H1 (cell line): ENCODE measurements around the gene RAD51B. TPM values are rescaled to one million over a fixed set of nuclear protein-coding genes. Genes with fewer than 3 reads are reported as not detected.

Source experiments
- CTCF ChIA-PET: fragments of 300-600 bp; sonication (Branson Sonifier 250); formaldehyde crosslinking; loops from one replicate; lab custom pipeline; 2021; ENCODE audit not compliant: partially characterized antibody; lab: Charles Lee
- POLR2A ChIA-PET: fragments of 300-600 bp; sonication (Branson Sonifier 250); formaldehyde crosslinking; loops from one replicate; lab custom pipeline; 2021; ENCODE audit warnings: inconsistent platforms; ENCODE audit not compliant: partially characterized antibody; lab: Charles Lee
- DNase-seq, 2 experiments: peaks; one replicate each; pipeline versions ENCODE4 v3.0.0 to v3.0.0-alpha.2; 2010 to 2022; ENCODE audit warnings: low spot score in 2 of 2, low read depth in 1 of 2, mixed read lengths in 1 of 2
- FAIRE-seq: peaks from 2 replicates; lab custom pipeline; 2011; peaks lifted over from hg19 to GRCh38; lab: Jason Lieb, UNC
- H2AFZ ChIP-seq: 2 replicates; pipeline ENCODE4 v1.8.1; 2012; ENCODE audit warnings: low read length, inconsistent platforms
- H2AK5ac ChIP-seq: 2 replicates; pipeline ENCODE4 v1.6.1; 2013; ENCODE audit warnings: low read depth, low read length
- H2BK120ac ChIP-seq: replicated peaks from 2 replicates; pipeline ENCODE3; 2013; ENCODE audit warnings: low read depth, low read length, inconsistent platforms
- H2BK12ac ChIP-seq: 2 replicates; pipeline ENCODE4 v1.6.1; 2013; ENCODE audit warnings: low read depth, low read length
- H2BK15ac ChIP-seq: 2 replicates; pipeline ENCODE4 v1.6.1; 2013; ENCODE audit warnings: low read length
- H2BK20ac ChIP-seq: 2 replicates; pipeline ENCODE4 v1.6.1; 2013; ENCODE audit warnings: low read length
- H2BK5ac ChIP-seq: 2 replicates; pipeline ENCODE4 v1.6.1; 2013; ENCODE audit warnings: low read depth, low read length
- H3K14ac ChIP-seq: 2 replicates; pipeline ENCODE4 v1.6.1; 2013; ENCODE audit warnings: inconsistent platforms; ENCODE audit not compliant: insufficient read length
- H3K18ac ChIP-seq: 2 replicates; pipeline ENCODE4 v1.6.1; 2013; ENCODE audit warnings: low read length; ENCODE audit errors: extremely low read depth
- H3K23ac ChIP-seq: 2 replicates; pipeline ENCODE4 v1.6.1; 2013; ENCODE audit warnings: inconsistent platforms; ENCODE audit not compliant: insufficient read length
- H3K23me2 ChIP-seq: 2 replicates; pipeline ENCODE4 v1.6.1; 2013; ENCODE audit warnings: low read depth, low read length
- H3K27ac ChIP-seq: 2 replicates; pipeline ENCODE4 v1.6.1; 2011; ENCODE audit warnings: low read depth, low read length, inconsistent platforms
- H3K27me3 ChIP-seq, 4 experiments: replicated peaks in 1 of 4; 1 replicate in 1 of 4; 2 replicates in 3 of 4; pipeline versions ENCODE4 v1.6.1 to v1.8.1; 2011 to 2013; ENCODE audit warnings: low read length in 3 of 4, mild to moderate bottlenecking in 3 of 4, inconsistent platforms in 2 of 4, mixed read lengths in 2 of 4, moderate library complexity in 1 of 4; ENCODE audit not compliant: control insufficient read depth in 3 of 4, insufficient read depth in 3 of 4; ENCODE audit errors: extremely low read depth in 1 of 4
- H3K36me3 ChIP-seq, 4 experiments: 2 replicates each; pipeline versions ENCODE4 v1.6.1 to v1.8.1; 2011 to 2013; ENCODE audit warnings: mild to moderate bottlenecking in 4 of 4, low read length in 3 of 4, moderate library complexity in 2 of 4, control low read depth in 1 of 4, inconsistent platforms in 1 of 4; ENCODE audit not compliant: insufficient read depth in 4 of 4, control insufficient read depth in 2 of 4
- H3K4ac ChIP-seq: replicated peaks from 2 replicates; pipeline ENCODE3; 2013; ENCODE audit warnings: low read length, low read depth, mixed read lengths, inconsistent platforms; ENCODE audit not compliant: insufficient read length
- H3K4me1 ChIP-seq, 4 experiments: replicated peaks in 1 of 4; 1 replicate in 1 of 4; 2 replicates in 3 of 4; pipeline versions ENCODE4 v1.6.1 to v1.8.1; 2011 to 2013; ENCODE audit warnings: low read length in 3 of 4, inconsistent platforms in 2 of 4, mixed read lengths in 1 of 4; ENCODE audit not compliant: insufficient read depth in 4 of 4, control insufficient read depth in 3 of 4
- H3K4me2 ChIP-seq, 2 experiments: 2 replicates each; pipeline versions ENCODE4 v1.6.1 to v1.8.1; 2011 to 2013; ENCODE audit warnings: low read depth in 2 of 2, low read length in 2 of 2, control low read depth in 1 of 2, inconsistent platforms in 1 of 2, mild to moderate bottlenecking in 1 of 2; ENCODE audit not compliant: insufficient read depth in 1 of 2
- H3K4me3 ChIP-seq, 4 experiments: fragments of 200-600, 300-600 bp in 1 of 4; sonication (generic), shearing (Covaris generic), sonication (Bioruptor Twin) in 1 of 4; 2 replicates each; pipeline versions ENCODE4 v1.5.1 to v1.8.1; 2011 to 2016; ENCODE audit warnings: low read length in 4 of 4, low read depth in 3 of 4, control low read depth in 2 of 4, inconsistent platforms in 2 of 4, mild to moderate bottlenecking in 2 of 4, mixed read lengths in 1 of 4, moderate library complexity in 1 of 4; ENCODE audit not compliant: insufficient read depth in 2 of 4; ENCODE audit errors: extremely low read depth in 1 of 4
- H3K56ac ChIP-seq: replicated peaks from 2 replicates; pipeline ENCODE3; 2013; ENCODE audit warnings: low read depth, mild to moderate bottlenecking, mixed read lengths, low read length, inconsistent platforms; ENCODE audit not compliant: insufficient read length
- H3K79me1 ChIP-seq: 2 replicates; pipeline ENCODE4 v1.6.1; 2013; ENCODE audit warnings: low read depth, low read length, control low read depth
- H3K79me2 ChIP-seq, 2 experiments: 2 replicates each; pipeline versions ENCODE4 v1.6.1 to v1.8.1; 2012 to 2013; ENCODE audit warnings: low read length in 2 of 2, mild to moderate bottlenecking in 2 of 2, inconsistent platforms in 1 of 2; ENCODE audit not compliant: insufficient read depth in 2 of 2, control insufficient read depth in 1 of 2
- H3K9ac ChIP-seq, 4 experiments: replicated peaks in 1 of 4; 1 replicate in 1 of 4; 2 replicates in 3 of 4; pipeline versions ENCODE4 v1.6.1 to v1.8.1; 2011 to 2013; ENCODE audit warnings: low read depth in 3 of 4, low read length in 3 of 4, control low read depth in 2 of 4, mild to moderate bottlenecking in 2 of 4, moderate library complexity in 2 of 4, inconsistent platforms in 1 of 4; ENCODE audit errors: extremely low read depth in 1 of 4
- H3K9me3 ChIP-seq, 2 experiments: 2 replicates each; pipeline versions ENCODE4 v1.6.1 to v1.8.1; 2012 to 2013; ENCODE audit warnings: mild to moderate bottlenecking in 2 of 2, moderate library complexity in 2 of 2, control low read depth in 1 of 2, inconsistent platforms in 1 of 2, low read depth in 1 of 2, low read length in 1 of 2, mixed read lengths in 1 of 2; ENCODE audit not compliant: insufficient read depth in 2 of 2
- H4K20me1 ChIP-seq, 2 experiments: replicated peaks in 1 of 2; 2 replicates each; pipeline versions ENCODE3 to v1.8.1; 2011 to 2013; ENCODE audit warnings: inconsistent platforms in 2 of 2, low read length in 2 of 2, mild to moderate bottlenecking in 1 of 2; ENCODE audit not compliant: insufficient read depth in 2 of 2, control insufficient read depth in 1 of 2
- H4K5ac ChIP-seq: 2 replicates; pipeline ENCODE4 v1.6.1; 2013; ENCODE audit warnings: low read length, low read depth, mixed read lengths, inconsistent platforms; ENCODE audit not compliant: insufficient read length
- H4K8ac ChIP-seq: 2 replicates; pipeline ENCODE4 v1.8.0; 2013; ENCODE audit warnings: mild to moderate bottlenecking, moderate library complexity, low read length, inconsistent platforms; ENCODE audit not compliant: insufficient read depth; ENCODE audit errors: extremely low read depth
- H4K91ac ChIP-seq: replicated peaks from 2 replicates; pipeline ENCODE3; 2013; ENCODE audit warnings: low read length, mixed read lengths, inconsistent platforms; ENCODE audit not compliant: insufficient read length
- BRCA1 ChIP-seq: IDR thresholded peaks from 2 replicates; pipeline ENCODE4 v1.6.1; 2012; ENCODE audit warnings: low read depth, low read length, improper control_type of control experiment
- CEBPB ChIP-seq: IDR thresholded peaks from 2 replicates; pipeline ENCODE4 v1.6.1; 2012; ENCODE audit warnings: low read depth, low read length
- CHD1 ChIP-seq: IDR thresholded peaks from 2 replicates; pipeline ENCODE4 v1.6.1; 2012; ENCODE audit warnings: low read depth, low read length, improper control_type of control experiment
- EZH2 ChIP-seq: fragments of 200-600 bp; sonication (generic); IDR thresholded peaks from 2 replicates; pipeline ENCODE4 v1.7.1; 2012; ENCODE audit warnings: low read depth, mild to moderate bottlenecking, moderate library complexity, low read length, inconsistent platforms; ENCODE audit not compliant: severe bottlenecking
- HDAC6 ChIP-seq: IDR thresholded peaks from one replicate; pipeline ENCODE4 v1.7.1; 2012; ENCODE audit warnings: low read depth, mild to moderate bottlenecking, inconsistent platforms, low read length, moderate library complexity
- JUND ChIP-seq: IDR thresholded peaks from 2 replicates; pipeline ENCODE4 v1.6.1; 2011; ENCODE audit warnings: mild to moderate bottlenecking, improper control_type of control experiment, low read length
- KDM4A ChIP-seq: IDR thresholded peaks from one replicate; pipeline ENCODE4 v1.7.1; 2012; ENCODE audit warnings: low read depth, mild to moderate bottlenecking, moderate library complexity, low read length, inconsistent platforms; ENCODE audit not compliant: severe bottlenecking
- MAFK ChIP-seq: IDR thresholded peaks from 2 replicates; pipeline ENCODE4 v1.6.1; 2012; ENCODE audit warnings: low read depth, mild to moderate bottlenecking, improper control_type of control experiment, low read length
- POLR2AphosphoS5 ChIP-seq: IDR thresholded peaks from 2 replicates; pipeline ENCODE4 v1.6.1; 2011; ENCODE audit warnings: low read depth, low read length
- RBBP5 ChIP-seq: IDR thresholded peaks from 2 replicates; pipeline ENCODE4 v1.7.1; 2012; ENCODE audit warnings: low read depth, mild to moderate bottlenecking, inconsistent platforms, low read length, moderate library complexity, borderline replicate concordance
- SAP30 ChIP-seq: fragments of 300-600 bp; sonication (generic); IDR thresholded peaks from 2 replicates; pipeline ENCODE4 v1.7.1; 2012; ENCODE audit warnings: low read length, moderate library complexity, mild to moderate bottlenecking, inconsistent platforms; ENCODE audit not compliant: insufficient read depth, insufficient replicate concordance
- SP4 ChIP-seq: IDR thresholded peaks from 2 replicates; pipeline ENCODE4 v1.6.1; 2012; ENCODE audit warnings: low read length, inconsistent platforms
- SRF ChIP-seq: IDR thresholded peaks from 2 replicates; pipeline ENCODE4 v1.6.1; 2011; ENCODE audit warnings: mild to moderate bottlenecking, low read depth, low read length, moderate library complexity
- TEAD4 ChIP-seq: IDR thresholded peaks from 2 replicates; pipeline ENCODE4 v1.6.1; 2012; ENCODE audit warnings: low read depth, low read length, inconsistent platforms, mixed read lengths
- WGBS, 2 experiments: shearing (Covaris generic) in 1 of 2; methylation state at CpG; one replicate each; pipeline versions ENCODE4 v1.1.6 to v1.1.7; 2013 to 2015; ENCODE audit warnings: low lambda C conversion rate in 2 of 2, mixed read lengths in 2 of 2, inconsistent platforms in 1 of 2, low coverage in 1 of 2, missing lambda C conversion rate in 1 of 2; ENCODE audit not compliant: insufficient replicate concordance in 2 of 2, insufficient coverage in 1 of 2, insufficient read length in 1 of 2; ENCODE audit errors: extremely low coverage in 1 of 2, missing lambda C conversion rate in 1 of 2; 5-methylcytosine and 5-hydroxymethylcytosine counted together
- polyA plus RNA-seq, 7 experiments: library from polyadenylated mRNA; depleted of rRNA in 3 of 7; stranded (reverse) in 5 of 7; unstranded in 2 of 7; fragments of >200 nt in 5 of 7; fragments of 200-250 nt in 2 of 7; gene quantifications; 1 replicate in 5 of 7; 2 replicates in 1 of 7; 4 replicates in 1 of 7; pipeline versions ENCODE4 v1.2.1 to v1.2.3, GENCODE V29; 2011 to 2013; ENCODE audit warnings: missing spikeins in 2 of 7, mixed read lengths in 2 of 7
- total RNA-seq: library from RNA; stranded (reverse); fragmentation: NEBNext Ultra II Directional; extraction: Animal tissue kit (Norgen Biotek cat#: 25700); gene quantifications from 2 replicates; pipeline ENCODE4 v1.2.1, GENCODE V29; 2021
- TF ChIP-seq, protein P1 (sequence below): IDR thresholded peaks from 2 replicates; pipeline ENCODE4 v1.6.1; 2011; ENCODE audit warnings: low read length, improper control_type of control experiment

RAD51B gene
- total and polyA plus RNA-seq, 2 of the 8 experiments (the other 6 are each of a cell fraction or from before 2014, with no cell fraction given): 3.9 to 14.9 TPM

DNA sequence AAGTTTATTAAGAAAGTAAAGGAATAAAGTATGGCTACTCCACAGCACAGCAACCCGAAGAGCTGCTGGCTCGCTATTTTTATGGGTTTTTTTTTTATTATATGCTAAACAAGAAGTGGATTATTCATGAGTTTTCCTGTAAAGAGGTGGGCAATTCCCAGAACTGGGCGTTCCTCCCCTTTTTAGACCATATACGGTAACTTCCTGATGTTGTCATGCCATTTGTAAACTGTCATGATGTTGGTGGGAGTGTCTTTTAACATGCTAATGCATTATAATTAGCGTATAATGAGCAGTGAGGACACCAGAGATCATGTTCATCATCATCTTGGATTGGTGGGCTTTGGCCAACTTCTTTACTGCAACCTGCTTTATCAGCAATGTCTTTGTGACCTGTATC is 600.8 kb downstream of the RAD51B start:
- Histone ChIP-seq H3K4ac (no peak overlapping the region), H3K23ac (no peak overlapping the region), H3K18ac (no peak overlapping the region), H3K23me2 (no peaks in the 10 kb centered on the region), H3K9ac (no peak overlapping the region), H4K8ac (no peak overlapping the region), H2BK15ac (no peak overlapping the region), H3K27me3 (no peaks in the 10 kb centered on the region; a peak in 1 of 7 replicates), H3K27ac (no peak overlapping the region), H2BK12ac (no peak overlapping the region), H4K5ac (no peak overlapping the region), H3K14ac (no peak overlapping the region), H3K56ac (no peak overlapping the region), H3K4me1 (peaks cover 0 to 4% (median 2%) of the 10 kb centered on the region in 4 experiments; a peak in 2 of 7 replicates), H2AK5ac (no peak overlapping the region), H3K9me3 (no peaks in the 10 kb centered on the region), H2BK120ac (no peak overlapping the region), H4K91ac (no peak overlapping the region), H3K79me1 (no peaks in the 10 kb centered on the region), H2BK20ac (no peak overlapping the region), H2BK5ac (no peak overlapping the region), H3K4me2 (no peak overlapping the region), H4K20me1 (no peaks in the 10 kb centered on the region), H2AFZ (no peak overlapping the region), H3K4me3 (no peak overlapping the region), H3K79me2 (no peaks in the 10 kb centered on the region), H3K36me3 (no peaks in the 10 kb centered on the region)
- 64% methylated on average over 5 of the region's 5 CpGs; no CpG with 5 or more reads in 1 of the 2 experiments for WGBS, 2 experiments
- FAIRE-seq (no peak), DNase-seq (no peak)
- ChIA-PET CTCF (interaction anchor here (1.2 kb wide), 1 partner anchor 189 kb away, joined by 3 read pairs; no protein-coding TSS in a partner anchor), POLR2A (no interaction called here)
- TF ChIP-seq CEBPB (no peak), SRF (no peak), EZH2 (no peak), CHD1 (no peak), BRCA1 (no peak), KDM4A (no peak), RBBP5 (no peak), HDAC6 (no peak), SP4 (no peak), TEAD4 (no peak), SAP30 (no peak), JUND (no peak), POLR2AphosphoS5 (no peak), MAFK (no peak)
- TF ChIP-seq, protein P1, sequence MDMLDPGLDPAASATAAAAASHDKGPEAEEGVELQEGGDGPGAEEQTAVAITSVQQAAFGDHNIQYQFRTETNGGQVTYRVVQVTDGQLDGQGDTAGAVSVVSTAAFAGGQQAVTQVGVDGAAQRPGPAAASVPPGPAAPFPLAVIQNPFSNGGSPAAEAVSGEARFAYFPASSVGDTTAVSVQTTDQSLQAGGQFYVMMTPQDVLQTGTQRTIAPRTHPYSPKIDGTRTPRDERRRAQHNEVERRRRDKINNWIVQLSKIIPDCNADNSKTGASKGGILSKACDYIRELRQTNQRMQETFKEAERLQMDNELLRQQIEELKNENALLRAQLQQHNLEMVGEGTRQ: no peak
